IMR-90 (cell line): ENCODE measurements around the gene PYGB.

Experiments used
- BHLHE40 ChIP-seq: fragments of 150-350 bp; IDR thresholded peaks from 2 replicates; pipeline ENCODE4 v1.6.1; 2016; ENCODE audit warnings: mild to moderate bottlenecking, low read depth, low read length
- CEBPB ChIP-seq: IDR thresholded peaks from 2 replicates; pipeline ENCODE4 v1.6.1; 2012; ENCODE audit warnings: low read depth, low read length, improper control_type of control experiment
- CHD1 ChIP-seq: IDR thresholded peaks from 2 replicates; pipeline ENCODE4 v1.6.1; 2012; ENCODE audit warnings: low read depth, low read length, improper control_type of control experiment
- MAFK ChIP-seq: IDR thresholded peaks from 2 replicates; pipeline ENCODE4 v1.6.1; 2012; ENCODE audit warnings: low read depth, low read length, improper control_type of control experiment
- MXI1 ChIP-seq: IDR thresholded peaks from 2 replicates; pipeline ENCODE4 v1.6.1; 2012; ENCODE audit warnings: low read depth, mild to moderate bottlenecking, low read length, moderate library complexity, borderline replicate concordance
- NFE2L2 ChIP-seq: fragments of 150-350 bp; IDR thresholded peaks from 2 replicates; pipeline ENCODE4 v1.6.1; 2016; ENCODE audit warnings: low read depth, mild to moderate bottlenecking, low read length
- POLR2A ChIP-seq: IDR thresholded peaks from 2 replicates; pipeline ENCODE4 v1.6.1; 2012; ENCODE audit warnings: mild to moderate bottlenecking, low read depth, low read length
- RAD21 ChIP-seq: IDR thresholded peaks from 2 replicates; pipeline ENCODE4 v1.6.1; 2012; ENCODE audit warnings: low read length, improper control_type of control experiment
- RCOR1 ChIP-seq: IDR thresholded peaks from 2 replicates; pipeline ENCODE4 v1.6.1; 2012; ENCODE audit warnings: mild to moderate bottlenecking, low read length, improper control_type of control experiment; ENCODE audit not compliant: insufficient replicate concordance
- RFX5 ChIP-seq: IDR thresholded peaks from 2 replicates; pipeline ENCODE4 v1.8.0; 2012; ENCODE audit warnings: low read depth, mild to moderate bottlenecking, low read length, moderate library complexity
- SMC3 ChIP-seq: fragments of 150-350 bp; IDR thresholded peaks from 2 replicates; pipeline ENCODE4 v1.6.1; 2016; ENCODE audit warnings: low read depth, mild to moderate bottlenecking, antibody characterized with exemption, low read length, moderate library complexity
- TF ChIP-seq, protein P1 (sequence below): fragments of 150-350 bp; IDR thresholded peaks from 2 replicates; pipeline ENCODE4 v1.6.1; 2017; ENCODE audit warnings: mild to moderate bottlenecking, antibody characterized with exemption, low read length, low read depth
- TF ChIP-seq, protein P2 (sequence below): conservative IDR thresholded peaks from 2 replicates; pipeline ENCODE4 v1.5.1; 2012; ENCODE audit warnings: mild to moderate bottlenecking, low read depth, low read length, improper control_type of control experiment
- TF ChIP-seq, protein P3 (sequence below): fragments of 150-350 bp; IDR thresholded peaks from 2 replicates; pipeline ENCODE4 v1.6.1; 2016; ENCODE audit warnings: low read depth, mild to moderate bottlenecking, low read length, moderate library complexity, borderline replicate concordance

DNA sequence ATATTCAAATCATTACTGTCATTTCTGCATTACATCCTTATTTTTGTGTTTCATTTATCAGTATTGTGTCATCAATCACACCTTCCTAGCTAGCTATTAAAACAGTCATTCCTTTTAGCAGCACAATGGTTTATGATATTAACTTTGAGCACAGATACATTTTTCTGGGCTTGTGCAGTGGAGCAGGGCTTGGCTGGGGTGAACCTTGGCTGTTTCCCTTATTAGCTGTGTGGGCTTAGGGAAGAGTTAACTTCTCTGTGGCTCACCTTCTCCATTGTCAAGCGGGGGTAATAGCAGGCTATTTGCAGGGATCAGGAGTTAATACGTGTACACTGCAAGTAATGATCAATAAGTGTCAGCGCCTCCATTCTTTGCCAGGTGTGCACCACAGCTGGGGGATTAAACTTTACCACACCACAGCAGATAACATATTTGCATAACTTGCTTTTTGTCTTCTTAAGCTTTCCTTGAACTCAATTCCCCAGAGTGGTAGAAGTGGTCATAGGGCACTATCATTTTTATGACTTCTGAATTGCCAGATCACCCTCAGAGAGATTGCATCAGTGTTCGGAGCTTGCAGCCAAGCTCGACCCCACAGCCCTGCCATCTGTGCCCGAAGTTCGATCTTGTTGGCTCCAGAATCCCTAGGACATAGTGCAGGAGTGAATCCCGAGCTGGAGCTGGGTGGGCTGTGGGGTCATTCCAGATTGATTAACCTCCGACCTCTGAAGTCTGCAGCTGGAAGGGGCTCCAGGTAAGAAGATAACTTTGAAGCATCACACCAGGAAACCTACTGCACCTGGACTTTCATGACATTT lies 1.5 kb upstream of the PYGB start:
- TF ChIP-seq, protein P1, sequence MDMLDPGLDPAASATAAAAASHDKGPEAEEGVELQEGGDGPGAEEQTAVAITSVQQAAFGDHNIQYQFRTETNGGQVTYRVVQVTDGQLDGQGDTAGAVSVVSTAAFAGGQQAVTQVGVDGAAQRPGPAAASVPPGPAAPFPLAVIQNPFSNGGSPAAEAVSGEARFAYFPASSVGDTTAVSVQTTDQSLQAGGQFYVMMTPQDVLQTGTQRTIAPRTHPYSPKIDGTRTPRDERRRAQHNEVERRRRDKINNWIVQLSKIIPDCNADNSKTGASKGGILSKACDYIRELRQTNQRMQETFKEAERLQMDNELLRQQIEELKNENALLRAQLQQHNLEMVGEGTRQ = no peak
- TF ChIP-seq, protein P2, sequence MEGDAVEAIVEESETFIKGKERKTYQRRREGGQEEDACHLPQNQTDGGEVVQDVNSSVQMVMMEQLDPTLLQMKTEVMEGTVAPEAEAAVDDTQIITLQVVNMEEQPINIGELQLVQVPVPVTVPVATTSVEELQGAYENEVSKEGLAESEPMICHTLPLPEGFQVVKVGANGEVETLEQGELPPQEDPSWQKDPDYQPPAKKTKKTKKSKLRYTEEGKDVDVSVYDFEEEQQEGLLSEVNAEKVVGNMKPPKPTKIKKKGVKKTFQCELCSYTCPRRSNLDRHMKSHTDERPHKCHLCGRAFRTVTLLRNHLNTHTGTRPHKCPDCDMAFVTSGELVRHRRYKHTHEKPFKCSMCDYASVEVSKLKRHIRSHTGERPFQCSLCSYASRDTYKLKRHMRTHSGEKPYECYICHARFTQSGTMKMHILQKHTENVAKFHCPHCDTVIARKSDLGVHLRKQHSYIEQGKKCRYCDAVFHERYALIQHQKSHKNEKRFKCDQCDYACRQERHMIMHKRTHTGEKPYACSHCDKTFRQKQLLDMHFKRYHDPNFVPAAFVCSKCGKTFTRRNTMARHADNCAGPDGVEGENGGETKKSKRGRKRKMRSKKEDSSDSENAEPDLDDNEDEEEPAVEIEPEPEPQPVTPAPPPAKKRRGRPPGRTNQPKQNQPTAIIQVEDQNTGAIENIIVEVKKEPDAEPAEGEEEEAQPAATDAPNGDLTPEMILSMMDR = no peak
- TF ChIP-seq SMC3 (no peak), POLR2A (no peak), RFX5 (no peak), MXI1 (no peak), MAFK (no peak), CEBPB (no peak), BHLHE40 (no peak), RAD21 (no peak), CHD1 (no peak), RCOR1 (no peak), NFE2L2 (no peak)
- TF ChIP-seq, protein P3, sequence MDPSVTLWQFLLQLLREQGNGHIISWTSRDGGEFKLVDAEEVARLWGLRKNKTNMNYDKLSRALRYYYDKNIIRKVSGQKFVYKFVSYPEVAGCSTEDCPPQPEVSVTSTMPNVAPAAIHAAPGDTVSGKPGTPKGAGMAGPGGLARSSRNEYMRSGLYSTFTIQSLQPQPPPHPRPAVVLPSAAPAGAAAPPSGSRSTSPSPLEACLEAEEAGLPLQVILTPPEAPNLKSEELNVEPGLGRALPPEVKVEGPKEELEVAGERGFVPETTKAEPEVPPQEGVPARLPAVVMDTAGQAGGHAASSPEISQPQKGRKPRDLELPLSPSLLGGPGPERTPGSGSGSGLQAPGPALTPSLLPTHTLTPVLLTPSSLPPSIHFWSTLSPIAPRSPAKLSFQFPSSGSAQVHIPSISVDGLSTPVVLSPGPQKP = no peak
